GM21367 (cell line): ENCODE measurements around the gene CAPZA2.

ENCODE experiments used
- ATAC-seq: cut with Tn5 transposase; IDR thresholded peaks from one replicate; pipeline ENCODE4 v1.9.1; 2021; ENCODE audit not compliant: unreplicated experiment

CAPZA2 gene

DNA sequence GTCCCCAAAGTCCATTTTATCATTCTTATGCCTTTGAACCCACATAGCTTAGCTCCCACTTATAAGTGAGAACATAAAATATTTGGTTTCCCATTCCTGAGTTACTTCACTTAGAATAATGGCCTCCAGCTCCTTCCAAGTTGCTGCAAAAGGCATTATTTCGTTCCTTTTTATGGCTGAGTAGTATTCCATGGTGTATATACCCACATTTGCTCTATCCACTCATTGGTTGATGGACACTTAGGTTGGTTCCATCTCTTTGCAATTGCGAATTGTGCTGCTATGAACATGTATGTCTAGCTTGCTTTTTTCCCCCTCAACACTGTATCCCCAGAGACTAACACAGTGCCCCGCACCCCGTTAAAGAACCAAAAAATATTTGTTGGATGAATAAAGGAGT is 670 bp upstream of the CAPZA2 start:
- ATAC-seq, result no peak

DNA sequence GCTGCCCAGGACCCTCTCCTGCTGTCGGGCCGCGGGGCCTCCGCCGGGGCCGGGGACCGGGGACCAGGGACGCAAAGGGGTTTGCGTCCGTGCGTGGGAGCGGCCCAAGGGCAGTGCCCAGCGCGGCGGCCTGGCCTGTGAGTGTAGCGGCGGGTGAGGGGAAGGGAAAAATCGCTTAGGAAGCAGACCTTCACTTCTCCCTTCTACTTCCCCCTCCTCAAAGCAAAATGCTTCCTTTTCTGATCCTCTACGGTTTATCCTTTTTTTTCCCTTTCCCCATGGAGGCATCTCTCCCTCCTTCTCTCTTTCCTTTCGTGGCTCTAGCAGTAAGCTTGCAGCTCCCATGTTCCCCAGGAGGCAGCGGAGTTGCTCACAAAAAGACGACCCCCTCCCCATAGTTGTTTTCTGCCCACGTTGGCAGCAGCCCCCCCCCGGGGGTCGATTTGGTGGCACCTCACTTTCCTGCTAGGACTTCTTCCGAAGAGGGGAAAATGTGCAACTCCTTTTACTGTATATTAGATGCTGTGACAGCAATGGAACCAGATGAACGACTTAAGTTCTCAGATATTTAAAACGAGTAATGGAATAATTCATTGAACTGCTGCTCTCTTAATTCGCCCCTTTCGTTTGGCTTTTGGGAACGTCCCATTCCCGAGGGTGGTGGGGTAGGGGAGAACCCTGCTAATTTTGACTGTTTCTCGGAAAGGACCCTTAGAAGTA is 724 bp downstream of the CAPZA2 start:
- ATAC-seq, result no peak

- no peak for ATAC-seq
Measured at GRCh38 chr7:116863936-116864500, 1.6 kb downstream of the CAPZA2 start.

- ATAC-seq, result no peak
Measured at GRCh38 chr7:116871061-116871700, 8.8 kb downstream of the CAPZA2 start.

DNA sequence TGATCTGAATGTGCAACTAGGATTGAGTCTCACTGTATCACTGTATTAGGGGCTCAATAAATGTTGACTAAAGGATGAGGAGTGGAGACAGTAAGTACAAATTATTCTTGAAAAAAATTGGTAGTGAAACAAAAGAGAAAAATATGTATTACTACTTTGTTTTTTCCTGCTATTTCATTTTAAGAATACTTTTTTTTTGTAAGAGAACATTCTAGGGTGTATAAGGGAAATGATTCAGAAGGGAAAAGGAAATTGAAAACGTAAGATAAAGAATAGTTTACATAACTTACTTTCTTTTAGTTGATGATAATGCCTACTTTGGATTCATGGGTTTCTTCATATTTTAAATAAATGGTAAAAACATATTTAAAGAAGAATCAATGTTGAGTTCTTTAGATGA is 9.6 kb downstream of the CAPZA2 start:
- no peak for ATAC-seq

DNA sequence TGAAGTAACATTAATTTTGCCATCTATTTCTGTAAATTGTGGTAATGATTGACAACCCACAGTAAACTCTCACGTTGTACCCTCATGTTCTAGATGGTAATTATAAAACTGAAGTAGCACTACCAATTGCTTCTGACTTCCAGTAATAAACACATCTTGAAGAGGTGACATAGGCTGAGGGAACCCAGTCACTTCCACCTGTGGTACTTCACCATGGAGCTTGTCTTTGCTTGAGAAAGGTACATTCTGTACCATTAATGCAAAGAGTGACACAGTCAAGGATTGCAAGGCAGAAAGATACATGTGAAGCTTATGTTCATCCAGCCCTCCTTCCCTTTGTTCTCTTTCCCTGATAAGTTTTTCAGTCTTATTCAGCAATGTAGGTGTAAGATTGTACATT is 11.2 kb downstream of the CAPZA2 start:
- ATAC-seq, result no peak

DNA sequence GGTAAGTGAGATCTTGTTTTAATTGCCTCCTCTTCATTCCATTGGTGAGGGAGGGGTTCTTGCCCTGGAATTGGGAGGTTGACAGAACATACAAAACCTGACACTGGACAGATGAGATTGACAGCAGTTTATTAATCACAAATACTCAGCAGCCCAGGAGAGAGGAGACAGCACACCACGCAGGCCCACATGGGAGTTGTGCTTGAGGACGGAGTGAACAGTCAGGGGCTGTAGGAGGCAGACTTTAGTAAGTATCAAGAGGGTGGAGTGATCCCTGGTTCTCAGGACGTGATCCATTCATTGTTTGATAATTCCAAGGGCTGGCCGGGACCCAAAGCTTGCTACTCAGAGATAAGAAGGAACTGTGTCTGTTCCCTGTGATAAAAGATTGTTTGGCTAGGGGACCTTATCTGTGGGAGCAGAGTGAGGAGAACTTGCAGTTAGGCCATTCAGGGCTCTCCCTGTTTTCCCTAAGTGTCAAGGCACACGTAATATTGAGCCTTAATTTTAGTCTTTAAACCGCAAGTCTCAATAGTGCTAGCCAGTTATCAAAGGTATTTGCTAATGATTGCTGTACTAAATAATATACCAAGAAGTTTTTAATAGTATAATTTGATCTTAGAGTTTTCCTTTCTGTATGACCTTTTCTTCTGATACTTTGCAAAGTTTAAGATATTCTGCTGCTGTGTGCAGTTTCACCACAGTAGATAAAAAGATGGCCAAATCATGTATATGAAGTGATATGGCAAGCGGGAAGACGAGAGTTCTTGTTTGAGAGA is 14.5 kb downstream of the CAPZA2 start:
- no peak for ATAC-seq

DNA sequence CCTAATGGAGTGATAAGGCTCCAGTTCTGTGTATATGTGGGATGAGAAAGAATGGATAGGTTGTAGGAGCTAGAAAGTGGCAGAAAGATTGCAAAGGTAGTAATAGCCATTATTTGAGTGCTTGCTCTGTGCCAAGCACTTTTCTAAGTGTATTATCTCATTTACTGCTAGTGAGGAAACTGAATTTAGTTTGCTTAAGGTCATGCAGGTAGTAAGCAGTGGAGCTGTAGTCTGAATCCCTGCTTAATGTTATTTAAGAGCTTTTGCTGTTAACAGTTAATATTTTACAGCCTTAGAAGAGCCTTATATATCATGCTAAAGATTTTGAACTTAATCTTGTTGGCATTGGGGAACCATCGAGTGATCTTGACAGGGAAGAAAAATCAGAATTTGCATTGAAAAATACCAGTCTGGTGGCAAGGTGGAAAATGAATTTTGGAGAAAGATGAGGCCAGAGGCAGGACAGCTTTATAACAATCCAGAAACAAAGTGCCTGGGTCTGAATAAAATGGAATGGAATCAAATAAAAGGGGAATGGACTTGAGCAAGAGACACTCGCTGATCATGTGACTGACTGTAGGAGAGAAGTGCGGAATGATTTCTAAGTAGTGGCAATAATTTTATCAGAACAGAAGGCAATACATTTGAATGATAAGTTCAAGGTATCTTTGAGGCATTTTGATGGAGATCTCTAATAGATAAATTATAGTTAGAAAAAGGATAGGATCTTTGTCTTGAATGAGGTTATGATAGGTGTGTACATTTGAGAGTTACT is 15.2 kb downstream of the CAPZA2 start:
- no peak for ATAC-seq

GRCh38 chr7:116884691-116885090 is 22.3 kb downstream of the CAPZA2 start:
- ATAC-seq, result no peak

DNA sequence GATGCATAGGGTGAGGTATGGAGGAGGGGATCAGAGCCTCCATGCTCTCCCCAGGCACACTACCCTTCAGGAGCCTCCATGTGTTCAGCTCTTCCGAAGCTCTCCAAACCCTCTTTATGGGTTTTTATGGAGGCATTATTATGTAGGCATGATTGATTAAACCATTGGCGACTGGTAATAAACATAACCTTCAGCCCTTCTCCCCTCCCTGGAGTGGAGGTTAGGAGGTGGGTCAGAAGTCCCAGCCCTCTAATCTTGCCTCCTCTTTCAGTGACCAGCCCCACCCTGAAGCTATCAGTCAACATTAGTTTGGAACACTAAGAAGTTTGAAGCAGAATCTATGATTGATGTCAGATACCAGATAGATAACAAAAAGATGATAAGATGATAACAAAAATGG is 23.3 kb downstream of the CAPZA2 start:
- no peak for ATAC-seq

DNA sequence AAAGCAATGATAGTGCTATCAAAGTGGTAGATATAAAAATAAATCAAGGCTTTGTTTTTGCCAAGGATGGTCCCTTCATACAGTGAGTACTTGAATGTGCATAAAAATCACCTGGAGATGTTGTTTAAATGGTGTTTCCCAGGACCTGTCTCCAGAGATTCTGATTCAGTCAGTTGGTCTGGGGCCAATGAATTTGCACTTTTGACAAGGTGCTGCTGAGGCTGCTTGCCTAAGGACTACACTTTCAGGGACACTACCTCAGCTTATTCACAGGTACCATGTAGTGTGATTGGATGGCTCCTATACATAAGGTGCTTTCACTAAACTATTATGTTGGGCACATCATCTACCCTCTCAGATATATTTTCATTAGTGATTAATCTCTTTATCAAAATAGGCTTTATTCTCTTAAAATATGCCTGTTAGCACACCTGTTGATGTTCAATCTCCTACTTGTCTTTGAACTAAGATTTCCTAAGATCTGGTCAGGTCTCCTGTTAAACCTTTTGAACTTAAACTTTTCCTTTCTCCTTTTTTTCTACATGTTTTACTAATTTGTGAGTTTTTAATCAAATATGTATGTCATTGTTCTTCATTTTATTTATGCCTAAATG is 24.3 kb downstream of the CAPZA2 start:
- ATAC-seq, result no peak

GRCh38 chr7:116888895-116889294 is 26.5 kb downstream of the CAPZA2 start:
- ATAC-seq, result no peak

DNA sequence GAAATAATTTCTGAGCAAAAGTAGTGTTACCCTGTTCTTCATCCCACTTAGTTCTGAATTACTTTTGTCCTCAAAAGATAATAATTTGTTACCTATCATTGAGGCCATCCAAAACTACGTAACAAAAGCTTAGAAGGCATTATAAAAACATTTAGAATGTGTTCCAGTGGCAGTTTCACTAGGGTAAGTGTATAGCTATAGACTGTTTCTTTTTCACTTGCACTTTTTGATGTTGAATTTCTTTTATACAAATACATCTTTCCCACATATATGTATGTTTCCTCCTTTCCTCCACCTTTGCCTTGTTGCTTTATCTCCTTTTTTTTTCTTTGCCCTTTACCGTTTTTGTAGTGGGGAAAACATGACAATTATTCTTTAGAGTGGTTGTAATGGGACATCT is 33.5 kb downstream of the CAPZA2 start:
- ATAC-seq, result no peak

DNA sequence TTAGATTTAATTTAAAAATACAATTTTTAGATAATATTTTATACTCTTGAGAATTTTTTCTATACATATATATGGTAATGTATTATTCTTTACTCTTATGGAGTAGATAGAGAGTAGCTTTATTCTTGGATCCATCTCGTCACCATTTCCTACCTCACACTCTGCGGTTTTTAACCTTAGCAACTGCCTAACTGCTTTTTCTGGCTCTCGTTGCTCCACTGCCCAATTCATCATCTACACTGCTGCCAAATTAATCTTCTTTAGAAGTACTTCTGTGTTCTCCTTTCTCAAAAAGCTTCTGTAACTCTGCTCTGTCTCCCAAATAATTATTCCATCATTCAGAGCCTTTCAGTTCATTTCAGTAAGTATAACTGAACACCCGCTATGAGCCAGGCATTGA is 35.3 kb downstream of the CAPZA2 start:
- no peak for ATAC-seq

GRCh38 chr7:116899308-116899707 is 36.9 kb downstream of the CAPZA2 start:
- no peak for ATAC-seq

DNA sequence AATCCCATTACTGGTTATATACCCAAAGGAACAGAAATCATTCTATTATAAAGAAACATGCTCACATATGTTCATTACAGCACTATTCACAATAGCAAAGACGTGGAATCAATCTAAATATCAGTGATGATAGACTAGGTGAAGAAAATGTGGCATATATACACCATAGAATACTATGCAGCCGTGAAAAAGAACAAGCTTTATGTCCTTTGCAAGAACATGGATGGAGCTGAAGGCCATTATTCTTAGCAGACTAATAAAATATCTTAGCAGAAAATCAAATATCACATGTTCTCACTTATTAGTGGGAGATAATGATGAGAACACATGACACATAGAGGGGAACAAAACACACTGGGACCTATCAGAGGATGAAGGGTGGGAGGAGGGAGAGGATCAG is 38.8 kb downstream of the CAPZA2 start:
- no peak for ATAC-seq

GRCh38 chr7:116902867-116903266 is 40.5 kb downstream of the CAPZA2 start:
- no peak for ATAC-seq

- ATAC-seq, result no peak
Measured at GRCh38 chr7:116906391-116906790, 44.0 kb downstream of the CAPZA2 start.

- no peak for ATAC-seq
Measured at GRCh38 chr7:116910383-116910782, 48.0 kb downstream of the CAPZA2 start.

DNA sequence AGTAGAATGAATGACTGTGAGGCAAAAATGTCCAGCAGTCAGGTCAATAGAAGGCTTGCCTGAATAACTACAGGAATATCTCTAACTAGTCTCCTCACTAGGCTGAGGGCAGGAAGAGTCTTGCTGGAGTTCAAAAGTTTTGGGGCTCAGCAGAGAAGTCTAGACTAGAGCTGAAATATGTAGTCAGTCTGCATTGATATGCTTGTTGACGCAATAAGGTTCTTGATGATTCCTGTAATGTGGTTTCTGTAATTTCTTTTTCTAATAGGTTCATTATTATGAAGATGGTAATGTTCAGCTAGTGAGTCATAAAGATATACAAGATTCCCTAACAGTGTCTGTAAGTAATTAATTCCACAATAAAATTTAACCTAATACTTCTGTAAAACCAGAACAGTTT is 49.4 kb downstream of the CAPZA2 start:
- no peak for ATAC-seq
